RPMI8226 (cell line): Measurements from ENCODE around the gene PCCA.

Experiments
- DNase-seq: peaks from one replicate; pipeline ENCODE4 v3.0.0-alpha.2; 2015

The PCCA gene

GRCh38 chr13:100530671-100531213, 441.8 kb downstream of the PCCA start:
- DNase-seq, result no peak

GRCh38 chr13:100532090-100532766, 443.3 kb downstream of the PCCA start:
- DNase-seq, result no peak

- DNase-seq, result no peak
Measured at GRCh38 chr13:100532836-100533435, 444.0 kb downstream of the PCCA start.

- DNase-seq, result no peak
Measured at GRCh38 chr13:100533588-100534041, 444.7 kb downstream of the PCCA start.

- no peak for DNase-seq
Measured at GRCh38 chr13:100534147-100534843, 445.4 kb downstream of the PCCA start.

- no peak for DNase-seq
Measured at GRCh38 chr13:100534911-100535310, 446.0 kb downstream of the PCCA start.

- no peak for DNase-seq
Measured at GRCh38 chr13:100535426-100536135, 446.7 kb downstream of the PCCA start.

GRCh38 chr13:100536643-100537180, 447.8 kb downstream of the PCCA start:
- no peak for DNase-seq

- DNase-seq, result no peak
Measured at GRCh38 chr13:100537486-100537885, 448.6 kb downstream of the PCCA start.

- no peak for DNase-seq
Measured at GRCh38 chr13:100537951-100538462, 449.1 kb downstream of the PCCA start.

GRCh38 chr13:100540621-100541020, 451.7 kb downstream of the PCCA start:
- DNase-seq, result no peak

- DNase-seq, result no peak
Measured at GRCh38 chr13:100541897-100542825, 453.3 kb downstream of the PCCA start.

GRCh38 chr13:100542826-100543156, 453.9 kb downstream of the PCCA start:
- peak; percentile 72 for DNase-seq

GRCh38 chr13:100543872-100544602, 455.1 kb downstream of the PCCA start:
- no peak for DNase-seq

- no peak for DNase-seq
Measured at GRCh38 chr13:100544866-100545683, 456.2 kb downstream of the PCCA start.

GRCh38 chr13:100545684-100546061, 456.8 kb downstream of the PCCA start:
- no peak for DNase-seq

GRCh38 chr13:100546713-100547405, 458.0 kb downstream of the PCCA start:
- no peak for DNase-seq

- no peak for DNase-seq
Measured at GRCh38 chr13:100547791-100548201, 458.9 kb downstream of the PCCA start.

- no peak for DNase-seq
Measured at GRCh38 chr13:100549316-100549715, 460.4 kb downstream of the PCCA start.
